ENCODE data around the gene GINS3.

Gene GINS3

DNA sequence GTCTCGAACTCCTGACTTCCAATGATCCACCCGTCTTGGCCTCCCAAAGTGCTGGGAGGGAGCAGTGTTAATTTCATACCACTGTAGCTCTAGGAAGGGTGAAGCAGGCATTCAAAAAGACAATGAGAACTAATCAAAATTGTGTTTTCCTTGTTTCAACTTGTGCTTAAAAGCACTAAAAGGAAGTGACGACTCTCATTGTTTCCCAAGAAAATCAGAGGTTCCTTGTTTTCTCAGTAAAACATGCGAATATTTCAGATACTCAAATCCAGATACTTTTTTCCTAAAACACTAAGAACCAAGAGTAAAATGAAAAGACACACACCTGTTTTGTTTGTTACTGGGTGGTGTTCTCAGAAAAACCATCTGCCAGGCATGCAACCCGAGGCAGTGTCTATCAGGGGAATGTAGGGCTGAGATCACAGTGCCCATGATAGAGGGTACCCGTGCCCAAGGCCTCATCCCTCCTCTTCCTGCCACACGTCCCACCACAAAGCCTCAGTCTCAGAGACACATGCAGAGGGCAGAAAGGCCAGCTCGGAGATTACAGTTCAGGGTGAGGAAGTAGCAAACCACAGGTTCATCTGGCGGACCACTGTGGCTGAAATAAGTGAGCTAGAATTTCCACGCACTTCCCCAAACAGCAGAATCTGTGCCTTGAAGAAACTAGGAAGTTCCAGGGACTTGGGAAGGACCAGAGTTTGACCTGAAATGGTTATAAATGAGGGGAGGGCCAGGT, 33.7 kb downstream of the GINS3 start:
- peak; percentile 78 for DNase-seq (ENCODE audit: low spot score)

DNA sequence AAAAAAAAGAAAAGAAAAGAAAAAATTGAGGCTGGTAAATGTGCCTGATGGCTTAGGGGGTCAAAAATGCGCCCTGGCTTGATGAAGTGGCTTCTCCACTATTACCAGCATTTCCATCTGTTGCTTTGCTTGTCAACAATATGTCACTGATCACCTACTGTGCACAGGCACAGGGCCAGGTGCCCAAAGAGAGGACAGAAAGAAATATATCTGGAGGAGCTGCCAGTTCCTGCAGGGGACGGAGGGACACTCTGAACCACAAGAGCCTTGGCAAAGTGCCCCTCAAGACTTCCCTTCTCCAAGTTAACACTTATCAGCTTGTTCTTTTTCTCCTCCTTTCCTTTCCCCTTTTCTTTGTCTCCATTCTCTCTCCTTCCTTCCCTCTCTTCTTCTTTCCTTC, 34.7 kb downstream of the GINS3 start:
- DNase-seq (ENCODE audit: low spot score) = peak; percentile 48

DNA sequence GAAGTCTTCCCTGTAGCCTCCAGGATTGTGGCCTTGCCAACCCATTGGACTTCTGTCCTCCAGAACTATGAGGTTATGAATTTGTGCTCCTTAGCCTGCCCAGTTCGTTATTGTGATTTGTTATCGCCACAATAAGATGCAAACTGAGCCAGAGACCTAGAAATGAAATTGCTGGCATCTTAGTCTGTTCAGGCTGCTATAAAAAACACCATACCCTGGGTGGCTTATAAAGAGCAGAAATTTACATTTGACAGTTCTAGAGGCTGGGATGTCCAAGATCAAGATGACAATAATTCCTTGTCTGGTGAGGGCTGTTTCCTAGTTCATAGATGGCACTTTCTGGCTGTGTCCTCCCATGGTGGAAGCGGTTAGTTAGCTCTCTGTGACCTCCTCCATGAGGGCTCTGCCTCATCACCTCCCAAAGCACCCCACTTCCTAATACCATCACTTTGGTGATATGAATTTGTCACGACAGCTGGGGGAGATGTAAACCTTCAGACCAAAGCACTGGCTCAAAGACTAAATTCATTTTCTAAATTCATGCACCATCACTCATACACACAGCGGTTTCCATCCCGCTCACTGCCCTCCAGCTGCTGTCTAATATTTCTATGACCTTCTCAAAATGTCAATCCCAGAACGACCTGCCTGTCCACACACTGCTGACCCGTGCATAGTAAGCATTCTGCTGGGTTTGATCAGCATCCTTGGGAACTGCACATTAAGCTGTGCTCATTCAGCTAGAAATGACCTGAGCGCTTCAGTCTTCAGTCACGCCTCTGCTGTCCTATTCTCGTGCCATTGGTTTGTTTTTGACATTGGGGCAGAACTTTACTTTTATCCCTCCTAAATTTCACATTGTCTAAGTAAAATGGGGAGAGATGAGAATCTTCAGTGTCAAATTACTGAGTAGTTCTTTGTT, 36.6 kb downstream of the GINS3 start:
- no peak for DNase-seq (ENCODE audit: low spot score)

DNA sequence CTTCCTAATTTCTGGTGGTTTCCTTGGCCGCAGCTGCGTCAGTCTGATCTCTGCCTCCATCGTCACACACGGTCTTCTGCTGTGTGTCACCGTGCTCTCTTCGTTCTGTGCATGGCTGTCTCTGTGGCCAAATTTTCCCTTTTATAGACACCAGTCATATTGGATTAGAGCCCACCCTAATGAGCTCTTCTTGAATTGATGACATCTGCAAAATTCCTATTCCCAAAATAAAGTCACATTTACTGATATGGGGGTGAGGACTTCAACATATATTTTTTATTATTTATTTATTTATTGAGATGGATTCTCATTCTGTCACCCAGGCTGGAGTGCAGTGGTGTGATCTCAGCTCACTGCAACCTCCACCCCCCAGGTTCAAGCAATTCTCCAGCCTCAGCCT, 38.4 kb downstream of the GINS3 start:
- DNase-seq (ENCODE audit: low spot score) = no peak

DNA sequence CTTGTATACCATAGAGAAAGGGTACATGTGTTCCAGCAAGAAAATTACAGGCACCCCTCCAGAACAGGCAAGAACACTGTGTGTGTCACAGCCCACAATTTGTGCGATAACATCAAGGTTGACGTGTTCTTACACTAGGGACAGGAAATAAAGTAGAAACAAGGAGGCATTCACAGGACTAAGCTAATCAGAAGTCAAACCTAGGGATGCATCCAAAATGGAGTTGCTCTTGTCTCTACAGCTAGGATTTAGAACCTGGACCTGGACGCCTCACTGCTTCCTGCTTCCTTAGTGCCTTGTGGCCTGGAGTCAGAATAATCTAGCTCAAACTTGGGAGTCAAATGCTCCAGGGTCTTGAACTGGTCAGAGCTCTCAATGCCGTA, 41.3 kb downstream of the GINS3 start:
- no peak for DNase-seq (ENCODE audit: low spot score)

DNA sequence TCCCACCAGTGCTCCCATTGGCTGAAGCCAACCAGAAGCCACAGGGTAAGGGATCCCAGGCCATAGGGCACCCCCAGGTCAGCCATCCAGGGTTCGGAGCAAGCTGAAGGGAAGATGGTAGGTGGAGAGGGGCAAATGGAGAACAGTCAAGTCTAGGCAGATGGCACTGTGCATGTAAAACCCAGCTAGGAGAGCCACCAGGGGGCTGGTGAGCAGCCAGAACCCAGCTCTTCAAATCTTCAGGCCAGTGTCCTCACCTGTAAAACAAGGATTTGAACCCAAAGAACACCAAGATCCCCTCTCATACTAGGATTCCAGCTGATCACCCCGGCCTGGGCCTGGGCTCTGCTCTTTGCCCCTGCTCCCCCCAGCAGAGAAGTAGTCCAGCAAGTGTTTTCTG, 43.5 kb downstream of the GINS3 start:
- DNase-seq (ENCODE audit: low spot score) = no peak

DNA sequence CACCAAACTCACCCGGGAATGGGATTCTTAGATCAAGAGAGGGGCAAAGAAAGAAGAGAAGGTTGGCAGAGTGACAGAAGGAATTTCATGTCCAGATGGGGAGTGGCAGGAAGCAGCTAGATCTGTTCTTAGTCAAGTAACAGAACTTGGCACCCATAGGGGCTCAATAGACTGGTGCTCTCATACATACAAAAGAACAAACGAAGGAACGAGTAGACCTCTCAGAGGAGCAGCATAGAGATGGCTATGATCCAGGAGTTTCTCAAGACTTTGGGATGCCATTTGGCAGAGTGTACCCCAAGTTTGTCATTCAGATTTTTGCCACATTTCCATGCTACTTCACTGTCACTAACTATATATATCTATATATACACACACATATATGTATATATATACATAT, 47.9 kb downstream of the GINS3 start:
- DNase-seq (ENCODE audit: low spot score) = no peak

DNA sequence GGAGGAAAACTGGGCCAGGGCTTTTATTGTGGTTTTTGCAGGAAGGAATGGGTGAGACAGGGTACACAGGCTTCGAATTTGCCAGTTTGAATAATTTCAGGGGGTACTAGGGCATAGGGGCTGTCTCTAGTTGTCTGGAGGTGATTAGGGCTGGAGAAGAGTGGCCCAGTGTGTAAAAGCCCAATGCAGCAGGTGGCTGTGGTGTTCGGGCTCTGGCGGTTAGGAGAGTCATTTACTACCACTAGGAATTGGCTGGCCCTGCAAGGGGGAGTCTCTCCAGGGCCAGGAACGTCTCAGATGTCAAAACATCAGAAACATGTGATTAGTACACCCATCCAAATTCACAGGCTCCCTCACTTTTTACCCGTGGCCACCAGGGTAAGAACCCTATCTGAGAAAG, 50.3 kb downstream of the GINS3 start:
- no peak for DNase-seq (ENCODE audit: low spot score)

DNA sequence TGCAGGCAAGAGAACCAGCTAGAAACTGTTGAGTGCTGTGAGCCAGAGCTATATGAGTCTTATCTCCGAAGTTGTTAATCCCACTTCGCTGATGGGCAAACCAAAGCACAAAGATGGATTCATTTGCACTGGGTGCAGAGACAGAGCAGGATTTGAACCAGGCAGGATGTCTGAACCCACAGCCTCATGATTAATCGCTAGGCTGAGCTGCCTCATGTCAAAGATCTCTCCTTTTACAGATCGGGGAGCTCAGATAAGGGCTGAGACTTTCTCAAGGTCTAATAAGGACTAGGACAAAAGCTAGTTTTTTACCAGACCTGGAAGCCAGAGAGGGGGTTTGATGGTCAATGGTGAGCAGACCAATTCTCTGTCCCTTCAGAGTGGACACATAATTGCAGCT, 51.5 kb downstream of the GINS3 start:
- DNase-seq (ENCODE audit: low spot score) = no peak

DNA sequence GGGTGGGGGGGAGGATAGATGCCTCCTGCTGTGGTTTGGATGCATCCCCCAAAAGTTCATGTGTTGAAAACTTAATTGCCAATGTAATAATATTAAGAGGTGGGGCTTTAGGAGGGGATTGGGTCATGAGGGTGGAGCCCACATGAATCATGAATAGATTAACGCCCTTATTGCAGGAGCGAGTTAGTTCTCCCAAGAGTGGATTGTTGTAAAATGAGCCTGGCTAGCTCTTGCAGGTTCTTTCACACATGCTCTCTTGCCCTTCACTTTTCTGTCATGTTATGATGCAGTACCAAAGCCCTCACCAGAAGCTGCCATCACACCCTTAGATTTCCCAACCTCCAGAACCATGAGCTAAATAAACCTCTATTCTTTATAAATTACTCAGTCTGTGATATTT, 52.0 kb downstream of the GINS3 start:
- no peak for DNase-seq (ENCODE audit: low spot score)

DNA sequence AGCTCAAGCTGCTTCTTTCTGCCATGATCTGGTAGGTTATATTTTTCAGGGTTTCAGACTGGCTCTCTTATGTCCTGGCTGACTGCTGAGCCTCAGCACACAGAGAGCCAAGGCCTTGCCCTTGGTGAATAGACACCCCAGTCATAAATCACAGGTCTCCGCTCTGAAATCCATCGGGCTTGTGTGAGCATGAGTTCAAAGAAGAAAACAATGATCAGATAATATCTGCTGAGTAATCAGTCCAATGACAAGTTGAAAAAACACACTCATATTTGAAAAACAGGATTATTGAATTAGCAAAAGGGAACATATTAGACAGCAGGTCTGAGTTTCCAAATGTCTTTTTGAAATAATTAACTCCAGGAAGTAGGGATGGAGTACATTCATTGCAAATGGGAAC, 56.6 kb downstream of the GINS3 start:
- DNase-seq (ENCODE audit: low spot score) = no peak

DNA sequence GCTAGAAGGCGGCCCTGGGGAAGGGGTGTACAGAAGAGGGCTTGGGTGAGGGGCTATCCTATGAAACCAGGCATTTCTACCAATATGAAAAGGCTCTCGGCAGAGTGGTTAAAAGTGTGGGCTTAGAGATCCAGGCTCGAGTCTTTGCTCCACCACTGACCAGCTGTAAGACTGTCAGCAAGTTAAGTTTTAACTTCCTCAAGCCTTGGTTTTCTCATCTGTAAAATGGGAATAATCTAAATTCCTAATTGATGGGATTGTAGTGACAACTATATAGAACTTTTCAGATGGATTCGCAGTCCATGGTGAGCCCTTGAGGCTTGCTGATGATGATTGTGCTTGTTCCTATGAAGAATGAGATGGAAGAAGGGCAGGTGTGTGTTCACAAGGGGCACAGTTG, 57.0 kb downstream of the GINS3 start:
- DNase-seq (ENCODE audit: low spot score) = no peak

DNA sequence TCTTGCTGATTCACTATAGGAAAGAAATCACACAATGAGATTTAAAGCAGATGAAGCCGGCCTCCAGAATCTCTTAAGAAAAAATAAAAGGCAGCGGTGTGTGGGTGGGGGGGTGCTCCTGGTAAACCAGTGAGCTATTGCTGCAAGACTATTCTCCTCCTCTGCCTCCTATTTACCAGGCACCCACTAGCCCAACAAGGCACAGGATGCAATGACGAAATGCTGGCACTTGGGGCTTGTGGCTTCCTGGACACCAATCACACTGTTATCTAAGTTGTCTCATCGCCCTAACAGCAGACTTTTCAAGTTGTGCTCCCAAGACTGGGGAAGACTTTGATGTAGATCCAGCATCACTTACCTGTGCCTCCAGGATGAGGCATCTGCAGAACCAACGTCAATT, 57.5 kb downstream of the GINS3 start:
- DNase-seq (ENCODE audit: low spot score) = no peak

DNA sequence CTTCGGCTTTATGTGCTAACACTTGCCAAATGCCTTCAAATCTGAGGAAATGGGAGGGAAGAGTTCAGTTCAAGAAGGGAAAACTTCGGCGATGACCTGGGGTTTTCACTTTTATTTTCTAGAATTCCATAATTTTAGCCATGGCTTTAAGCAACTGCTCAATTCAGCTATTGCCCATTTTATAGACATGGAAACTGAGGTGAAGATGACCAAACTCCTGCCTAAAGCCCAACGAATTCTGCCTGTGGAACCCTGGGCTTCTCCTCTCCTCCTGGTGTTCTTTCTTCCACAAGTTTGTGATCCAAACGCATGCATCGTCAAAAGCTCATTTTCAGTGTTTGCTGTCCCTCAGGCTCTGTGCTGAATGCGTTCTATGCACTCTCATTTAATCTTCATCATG, 58.3 kb downstream of the GINS3 start:
- no peak for DNase-seq (ENCODE audit: low spot score)

DNA sequence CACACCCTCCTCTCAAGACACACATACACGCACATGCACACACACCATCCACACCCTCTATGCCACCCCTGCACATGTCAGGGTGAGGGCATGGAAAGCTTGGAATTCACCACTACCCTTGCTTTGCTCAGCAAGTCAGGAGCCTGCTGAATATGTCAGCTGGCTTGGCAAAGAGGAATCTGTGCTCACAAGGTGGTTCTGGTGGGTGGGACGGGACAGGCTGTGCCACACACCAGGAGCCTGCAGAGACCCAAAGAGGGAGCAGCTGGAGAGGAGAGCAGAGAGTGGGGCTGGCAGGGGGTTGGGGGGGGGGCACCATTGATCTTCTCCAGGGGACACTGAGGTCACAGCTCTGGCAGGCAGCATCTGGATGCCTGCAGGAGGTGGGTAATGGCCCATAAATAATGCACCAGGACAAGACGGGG, 59.0 kb downstream of the GINS3 start:
- no peak for DNase-seq (ENCODE audit: low spot score)

DNA sequence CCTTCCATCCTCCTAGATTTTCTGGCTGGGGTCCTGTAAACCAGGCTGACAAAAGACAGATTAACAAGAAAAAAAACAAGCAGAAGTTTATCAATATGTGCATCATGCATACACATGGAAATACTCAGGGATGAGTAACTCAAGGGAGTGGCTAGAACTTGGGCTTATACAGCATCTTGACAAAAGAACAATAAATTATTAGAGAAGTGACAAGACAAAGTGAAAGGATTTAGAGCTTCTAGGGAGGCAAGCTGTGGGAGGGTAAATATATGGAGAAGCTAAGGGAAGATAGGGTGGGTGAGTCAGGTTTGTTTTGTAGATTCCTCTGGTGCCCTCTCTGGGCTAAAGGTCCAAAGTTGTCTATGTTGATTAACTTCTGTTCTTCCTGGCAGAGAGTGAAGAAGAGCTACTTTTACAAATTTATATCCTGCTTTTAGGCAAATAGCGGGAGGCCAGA, 59.7 kb downstream of the GINS3 start:
- DNase-seq (ENCODE audit: low spot score) = no peak

DNA sequence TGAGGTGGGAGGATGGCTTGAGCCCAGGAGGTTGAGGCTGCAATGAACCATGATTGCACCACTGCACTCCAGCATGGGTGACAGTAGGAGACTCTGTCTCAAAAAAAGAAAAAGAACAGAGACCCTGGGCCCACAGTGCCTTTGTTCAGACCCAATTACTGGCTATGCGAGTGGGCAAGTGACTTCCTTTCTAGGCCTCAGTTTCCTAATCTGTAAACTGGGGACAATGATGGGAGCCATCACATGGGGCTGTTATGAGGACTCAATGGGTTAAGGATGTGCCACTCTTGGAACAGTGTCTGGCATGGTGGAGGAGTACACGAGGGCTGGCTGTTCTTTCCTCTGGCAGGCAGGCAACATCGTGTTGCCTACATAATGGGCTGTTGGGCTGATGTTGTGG, 60.4 kb downstream of the GINS3 start:
- no peak for DNase-seq (ENCODE audit: low spot score)

DNA sequence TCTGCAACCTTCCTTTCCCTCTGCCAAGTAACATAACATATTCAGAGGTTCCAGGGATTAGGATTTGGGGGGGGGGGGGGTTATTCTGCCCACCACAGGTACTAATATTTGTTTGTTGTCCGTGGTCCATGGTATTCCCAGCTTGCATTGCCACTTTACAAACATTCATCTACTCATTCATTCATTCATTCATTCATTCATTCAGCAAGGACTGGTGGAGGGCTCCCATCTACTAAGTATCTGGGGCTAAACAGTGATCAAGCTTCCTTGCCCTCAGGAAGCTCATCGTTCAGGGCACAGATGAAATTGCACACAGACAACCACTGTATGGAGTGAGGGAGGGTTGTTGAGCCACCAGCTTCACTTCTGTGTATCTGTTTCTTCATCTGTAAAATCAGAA, 61.9 kb downstream of the GINS3 start:
- DNase-seq (ENCODE audit: low spot score) = no peak

DNA sequence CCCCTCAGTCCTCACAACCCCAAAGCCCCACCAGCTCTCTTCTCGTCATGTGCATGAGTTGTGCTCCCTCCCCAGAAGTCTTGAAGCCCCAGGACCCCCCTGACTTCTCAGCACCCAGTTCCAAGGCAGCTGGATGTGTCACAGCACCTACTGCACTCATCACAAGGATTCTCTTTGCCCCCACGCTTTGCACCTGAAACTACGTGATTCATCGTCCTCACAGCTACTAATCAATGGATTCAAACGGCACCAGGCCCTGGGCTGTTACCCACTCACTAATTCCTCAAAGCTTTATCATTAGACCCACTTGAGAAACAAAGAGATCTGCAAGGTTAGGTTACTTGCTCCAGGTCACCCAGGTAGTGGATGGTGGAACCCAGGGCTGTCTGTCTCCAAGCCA, 62.6 kb downstream of the GINS3 start:
- no peak for DNase-seq (ENCODE audit: low spot score)

Data from globus pallidus (tissue), 1 donor.